ENCODE data around the gene GPX5.

The GPX5 gene

GRCh38 chr6:28488916-28489365, 36.7 kb upstream of the GPX5 start:
- DNase-seq (ENCODE audit: low read depth) = peak; percentile 13
- TF ChIP-seq, protein P1, sequence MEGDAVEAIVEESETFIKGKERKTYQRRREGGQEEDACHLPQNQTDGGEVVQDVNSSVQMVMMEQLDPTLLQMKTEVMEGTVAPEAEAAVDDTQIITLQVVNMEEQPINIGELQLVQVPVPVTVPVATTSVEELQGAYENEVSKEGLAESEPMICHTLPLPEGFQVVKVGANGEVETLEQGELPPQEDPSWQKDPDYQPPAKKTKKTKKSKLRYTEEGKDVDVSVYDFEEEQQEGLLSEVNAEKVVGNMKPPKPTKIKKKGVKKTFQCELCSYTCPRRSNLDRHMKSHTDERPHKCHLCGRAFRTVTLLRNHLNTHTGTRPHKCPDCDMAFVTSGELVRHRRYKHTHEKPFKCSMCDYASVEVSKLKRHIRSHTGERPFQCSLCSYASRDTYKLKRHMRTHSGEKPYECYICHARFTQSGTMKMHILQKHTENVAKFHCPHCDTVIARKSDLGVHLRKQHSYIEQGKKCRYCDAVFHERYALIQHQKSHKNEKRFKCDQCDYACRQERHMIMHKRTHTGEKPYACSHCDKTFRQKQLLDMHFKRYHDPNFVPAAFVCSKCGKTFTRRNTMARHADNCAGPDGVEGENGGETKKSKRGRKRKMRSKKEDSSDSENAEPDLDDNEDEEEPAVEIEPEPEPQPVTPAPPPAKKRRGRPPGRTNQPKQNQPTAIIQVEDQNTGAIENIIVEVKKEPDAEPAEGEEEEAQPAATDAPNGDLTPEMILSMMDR (IDR thresholded peaks at IDR 0.05; ENCODE audit: low read depth, low read length, missing control alignments) = no peak
- in situ Hi-C loops (cut with HindIII; ENCODE audit: low sequenced_read_pairs) = no loop called here
- H3K4me3 ChIP-seq (ENCODE audit: low read depth, low read length) = peak overlapping the region; percentile 54

- H3K4me3 ChIP-seq (ENCODE audit: low read depth, low read length) = peak overlapping the region; percentile 54
- no peak for DNase-seq (ENCODE audit: low read depth)
- in situ Hi-C loops (cut with HindIII; ENCODE audit: low sequenced_read_pairs) = no loop called here
- TF ChIP-seq, protein P1 (IDR thresholded peaks at IDR 0.05; ENCODE audit: low read depth, low read length, missing control alignments) = no peak
Observed at GRCh38 chr6:28489366-28490204, 36.1 kb upstream of the GPX5 start.

DNA sequence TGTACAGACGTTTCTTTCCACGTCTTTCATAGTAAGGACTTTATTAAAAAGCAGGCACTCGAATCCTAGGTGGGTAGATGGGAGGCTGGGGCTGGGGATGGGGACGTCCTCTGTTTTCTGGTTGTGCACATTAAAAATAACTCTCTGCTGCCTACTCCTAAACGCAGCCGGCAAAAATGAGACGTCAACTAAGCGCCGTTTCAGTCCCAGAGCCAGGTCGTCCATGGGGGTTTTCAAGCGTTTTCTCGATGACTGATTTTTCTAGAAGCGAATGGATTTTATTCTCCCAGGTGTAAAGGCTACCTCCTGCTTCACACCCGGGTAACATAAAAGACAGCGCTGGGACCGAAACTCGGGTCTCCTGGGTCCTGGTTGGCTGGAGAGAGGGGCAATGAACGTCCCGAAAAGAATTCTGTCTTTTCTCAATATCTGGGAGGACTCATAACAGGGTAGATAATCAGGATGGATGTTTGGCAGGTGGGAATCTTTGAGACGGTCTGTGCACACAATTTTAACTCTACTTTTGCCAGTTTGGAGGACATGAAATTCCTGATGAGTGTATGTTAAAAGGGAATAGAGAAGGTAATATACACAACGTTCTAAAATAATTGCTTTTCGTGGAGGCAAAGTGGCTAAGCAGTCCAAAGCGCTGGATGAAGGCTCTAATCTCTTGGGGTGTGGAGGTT, 35.3 kb upstream of the GPX5 start:
- no peak for DNase-seq (ENCODE audit: low read depth)
- TF ChIP-seq, protein P1 (IDR thresholded peaks at IDR 0.05; ENCODE audit: low read depth, low read length, missing control alignments) = no peak
- H3K4me3 ChIP-seq (ENCODE audit: low read depth, low read length) = peak overlapping the region; percentile 54
- in situ Hi-C loops (cut with HindIII; ENCODE audit: low sequenced_read_pairs) = no loop called here

GRCh38 chr6:28491984-28492317, 33.7 kb upstream of the GPX5 start:
- TF ChIP-seq, protein P1 (IDR thresholded peaks at IDR 0.05; ENCODE audit: low read depth, low read length, missing control alignments) = no peak
- in situ Hi-C loops (cut with HindIII; ENCODE audit: low sequenced_read_pairs) = no loop called here
- DNase-seq (ENCODE audit: low read depth) = no peak

DNA sequence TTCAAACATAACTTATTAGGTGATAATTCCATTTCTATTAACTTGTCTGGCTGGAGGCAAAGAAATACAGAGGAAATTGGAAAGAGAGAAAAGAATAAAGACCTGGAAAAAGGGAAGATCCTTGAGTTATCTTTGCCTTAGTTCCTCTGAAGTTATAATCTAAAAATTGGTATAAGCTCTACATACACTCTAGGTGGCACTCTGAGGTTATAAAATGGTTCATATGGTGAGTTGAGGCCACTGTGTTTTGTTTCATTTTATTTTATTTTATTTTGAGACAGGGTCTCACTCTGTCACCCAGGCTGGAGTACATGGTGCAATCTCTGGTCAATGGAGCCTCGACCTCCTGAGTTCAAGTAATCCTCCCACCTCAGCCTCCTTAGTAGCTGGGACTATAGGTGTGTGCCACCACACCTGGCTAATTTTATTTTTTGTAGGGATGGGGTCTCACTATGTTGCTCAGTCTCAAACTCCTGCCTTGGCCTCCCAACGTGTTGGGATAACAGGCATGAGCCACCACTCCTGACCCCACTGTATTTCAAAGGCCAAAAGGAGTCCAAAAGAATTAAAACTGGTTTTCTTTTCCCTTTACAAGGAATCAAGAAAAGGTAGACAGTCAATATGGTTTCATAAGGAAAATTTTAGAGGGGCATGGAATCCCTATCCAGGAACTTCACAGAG, 29.4 kb upstream of the GPX5 start:
- in situ Hi-C loops (cut with HindIII; ENCODE audit: low sequenced_read_pairs) = no loop called here
- no peak for DNase-seq (ENCODE audit: low read depth)
- TF ChIP-seq, protein P1 (IDR thresholded peaks at IDR 0.05; ENCODE audit: low read depth, low read length, missing control alignments) = no peak
- H3K4me3 ChIP-seq (ENCODE audit: low read depth, low read length) = no peak overlapping the region

More at GRCh38 chr6:28491984-28492317, 33.7 kb upstream of the GPX5 start:
- H3K4me3 ChIP-seq (ENCODE audit: low read depth, low read length) = no peak overlapping the region

DNA sequence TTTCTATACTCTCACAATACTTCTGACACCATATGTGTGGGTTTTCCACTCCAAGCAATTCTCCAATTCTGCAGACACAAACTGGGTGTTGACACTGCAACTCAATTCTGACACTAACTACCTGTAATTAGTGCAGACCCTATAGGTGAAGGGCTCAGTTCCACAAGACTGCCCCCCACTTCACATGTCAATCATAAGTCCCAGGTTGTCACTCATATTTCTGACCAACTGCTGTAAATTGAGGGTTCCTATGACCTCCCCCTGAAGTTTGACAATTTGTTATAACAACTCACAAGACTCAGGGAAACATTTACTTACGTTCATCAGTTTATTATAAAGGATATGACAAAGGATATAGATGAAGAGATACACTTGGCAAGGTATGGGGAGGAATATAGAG, 28.4 kb upstream of the GPX5 start:
- H3K4me3 ChIP-seq (ENCODE audit: low read depth, low read length) = no peak overlapping the region
- TF ChIP-seq, protein P1 (IDR thresholded peaks at IDR 0.05; ENCODE audit: low read depth, low read length, missing control alignments) = no peak
- in situ Hi-C loops (cut with HindIII; ENCODE audit: low sequenced_read_pairs) = no loop called here
- no peak for DNase-seq (ENCODE audit: low read depth)

Measured in astrocyte of the cerebellum (primary cell).